ENCODE measurements around the gene C19orf25.

C19orf25 gene

DNA sequence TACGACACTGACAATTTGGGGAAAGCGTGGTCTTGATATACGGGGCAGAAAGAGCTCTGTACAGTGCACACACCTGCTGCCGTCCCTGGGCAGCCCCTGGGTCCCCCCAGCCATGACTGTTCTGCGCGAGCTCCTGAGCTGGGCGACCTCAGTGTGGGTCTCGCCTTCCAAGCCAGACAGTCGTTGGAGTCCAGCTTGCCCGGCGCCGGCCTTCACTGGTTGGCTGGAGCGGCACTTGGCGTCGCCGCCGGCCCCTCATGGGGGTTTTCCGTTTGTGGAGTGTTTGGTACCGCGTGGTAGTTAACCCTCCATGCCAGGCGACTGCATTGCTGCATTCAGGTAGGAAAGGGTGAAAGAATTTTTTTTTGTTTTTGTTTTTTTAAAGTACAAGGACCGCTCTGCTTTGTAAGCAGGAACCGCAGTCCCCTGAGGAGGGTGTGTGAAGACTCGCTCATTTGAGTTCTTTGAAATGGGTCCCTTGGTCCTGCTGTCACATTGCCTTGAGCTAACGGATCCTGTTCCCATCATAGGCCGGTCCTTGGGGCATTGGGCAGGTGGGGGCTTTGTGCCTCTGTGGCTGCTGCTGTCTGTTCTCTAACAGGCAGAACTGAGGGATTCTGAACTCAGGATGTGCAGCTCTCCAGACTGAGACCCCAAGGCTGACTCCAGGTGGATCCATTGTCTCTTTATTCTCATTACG, 51.6 kb downstream of the C19orf25 start:
- no peak for DNase-seq

GRCh38 chr19:1426736-1427135, 52.3 kb downstream of the C19orf25 start:
- no peak for DNase-seq

DNA sequence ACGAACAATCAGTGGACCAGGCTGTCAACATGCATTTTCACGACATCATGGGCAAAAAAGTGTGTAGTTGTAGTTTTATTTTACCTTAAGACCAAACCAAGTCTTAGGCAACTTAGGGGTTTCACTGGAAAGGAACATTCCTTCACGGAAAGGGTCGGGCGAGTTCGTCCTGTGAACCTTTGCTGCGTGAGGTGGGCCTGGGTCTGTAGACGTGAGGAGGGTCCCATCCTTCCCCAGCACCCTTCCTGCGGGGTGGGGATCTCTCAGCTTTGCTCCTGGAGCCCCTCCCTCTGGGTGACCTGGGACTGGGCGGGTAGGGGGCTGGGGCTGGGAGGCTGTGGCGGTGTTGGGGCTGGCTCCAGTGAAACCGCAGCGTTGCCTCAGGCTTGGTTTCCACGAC, 53.1 kb downstream of the C19orf25 start:
- DNase-seq: no peak

DNA sequence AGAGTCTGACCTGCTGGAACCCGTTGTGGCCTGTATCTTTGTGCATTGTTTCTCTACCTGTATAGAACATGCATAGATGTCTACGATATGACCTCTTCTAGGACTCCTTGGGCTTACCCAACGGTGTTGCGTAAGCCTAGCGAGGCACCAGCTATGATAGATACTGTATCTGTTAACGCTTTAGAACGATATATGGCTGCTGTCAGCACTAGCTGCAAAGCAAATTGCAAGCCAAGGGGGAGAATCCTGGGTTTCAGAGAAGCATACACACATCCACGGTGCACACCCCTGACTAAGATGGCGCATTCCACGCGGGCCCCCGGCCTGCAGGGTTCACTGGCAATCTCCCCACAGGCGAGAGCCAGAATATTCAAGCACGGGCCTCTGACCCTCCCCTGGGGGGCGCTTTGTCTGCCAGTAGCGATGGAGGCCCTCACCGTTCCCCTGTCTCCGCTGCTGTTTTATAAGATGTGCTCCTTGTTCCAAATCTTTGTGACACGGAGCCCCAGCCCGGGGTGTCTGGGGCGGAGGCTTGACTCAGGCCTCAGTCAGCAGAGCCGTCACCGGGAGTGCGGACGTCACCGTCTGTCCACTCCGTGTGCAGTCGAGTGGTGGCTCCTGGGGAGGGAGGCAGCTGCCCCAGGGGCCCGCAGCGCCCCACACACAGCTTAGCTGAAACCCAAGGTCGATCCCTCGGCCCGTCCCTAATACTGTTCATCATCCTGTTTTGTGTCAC, 53.7 kb downstream of the C19orf25 start:
- no peak for DNase-seq

- no peak for DNase-seq
Measured at GRCh38 chr19:1424192-1424955, 54.6 kb downstream of the C19orf25 start.

- no peak for DNase-seq
Measured at GRCh38 chr19:1423436-1424191, 55.4 kb downstream of the C19orf25 start.

Measured in SHP77 (cell line).